Liver (tissue), 3 donors: ENCODE measurements around the gene UNC5A.

Experiments used
- CTCF ChIP-seq: fragments of 150-350 bp; IDR thresholded peaks from 2 replicates; pipeline ENCODE4 v1.5.1; 2017; ENCODE audit warnings: improper control_type of control experiment, low read depth, low read length; ENCODE audit not compliant: missing input control
- FOXA1 ChIP-seq: IDR thresholded peaks from 2 replicates; pipeline ENCODE4 v1.6.1; 2016; ENCODE audit warnings: antibody characterized with exemption
- HNF4A ChIP-seq, 2 donors: conservative IDR thresholded peaks; 2 replicates each; pipeline ENCODE4 v1.6.1; 2016; ENCODE audit warnings: antibody characterized with exemption in 2 of 2, mild to moderate bottlenecking in 2 of 2
- MAX ChIP-seq: IDR thresholded peaks from 2 replicates; pipeline ENCODE4 v1.6.1; 2016; ENCODE audit warnings: antibody characterized with exemption
- RAD21 ChIP-seq, 2 donors: IDR thresholded peaks; 2 replicates each; pipeline ENCODE4 v1.6.1; 2016; ENCODE audit warnings: antibody characterized with exemption in 2 of 2, mild to moderate bottlenecking in 2 of 2
- SP1 ChIP-seq: IDR thresholded peaks from 2 replicates; pipeline ENCODE4 v1.6.1; 2018; ENCODE audit warnings: antibody characterized with exemption, mild to moderate bottlenecking
- TAF1 ChIP-seq: conservative IDR thresholded peaks from 2 replicates; pipeline ENCODE4 v1.6.1; 2016; ENCODE audit warnings: antibody characterized with exemption, mild to moderate bottlenecking
- YY1 ChIP-seq: IDR thresholded peaks from 2 replicates; pipeline ENCODE4 v1.6.1; 2016; ENCODE audit warnings: antibody characterized with exemption, mild to moderate bottlenecking
- donor health status: healthy.
- donor health status: healthy.

GRCh38 chr5:176886336-176887251, 76.2 kb downstream of the UNC5A start:
- TF ChIP-seq SP1 (no peak), CTCF (no peak), YY1 (no peak), FOXA1 (no peak), MAX (no peak), TAF1 (no peak), HNF4A (conservative IDR thresholded peaks at IDR 0.05) (no peak), RAD21 (IDR thresholded peaks at IDR 0.05) (no peak)
